ENCODE measurements around the gene UGT1A5.
"Not testable (repeated sequence)": the region's sequence is repeated elsewhere in the genome, so short reads cannot be mapped to it uniquely, and the experiment has no call there.

The UGT1A5 gene

DNA sequence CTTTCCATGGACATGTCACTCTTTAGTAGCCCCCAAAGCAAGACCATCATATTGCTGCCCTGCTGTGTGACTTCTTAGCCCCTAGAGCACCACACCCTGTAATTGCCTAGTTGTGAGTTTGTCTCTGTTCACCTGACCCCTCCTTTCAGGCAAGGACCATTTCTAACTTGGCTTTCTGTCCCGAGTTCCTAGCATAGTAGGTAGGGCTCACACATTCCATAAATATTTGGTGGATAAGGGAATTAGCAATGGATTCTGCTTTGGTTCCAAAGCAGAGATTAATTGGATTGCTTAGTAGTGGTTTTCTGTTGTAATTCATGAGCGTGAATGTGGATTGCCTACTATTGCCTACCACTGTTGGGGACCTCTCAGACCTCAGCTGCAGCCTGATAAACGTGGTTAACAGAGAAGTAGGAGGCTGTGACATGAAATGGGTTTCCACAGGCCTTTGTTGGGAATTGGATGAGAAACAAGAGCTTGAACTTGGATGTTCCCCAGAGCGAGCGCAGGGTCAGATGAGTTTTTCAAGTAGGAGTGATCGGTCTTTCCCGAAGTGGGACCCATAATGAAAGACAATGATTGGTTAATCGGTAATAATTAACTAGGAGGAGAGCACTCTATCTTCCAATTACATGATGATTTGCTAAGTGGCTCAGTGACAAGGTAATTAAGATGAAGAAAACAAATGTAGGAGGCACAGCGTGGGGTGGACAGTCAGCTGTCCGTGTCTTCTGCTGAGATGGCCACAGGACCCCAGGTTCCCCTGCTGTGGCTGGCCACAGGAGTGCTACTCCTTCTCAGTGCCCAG is 34.0 kb downstream of the UGT1A5 start:
- no peak for DNase-seq (ENCODE audit: low spot score)

DNA sequence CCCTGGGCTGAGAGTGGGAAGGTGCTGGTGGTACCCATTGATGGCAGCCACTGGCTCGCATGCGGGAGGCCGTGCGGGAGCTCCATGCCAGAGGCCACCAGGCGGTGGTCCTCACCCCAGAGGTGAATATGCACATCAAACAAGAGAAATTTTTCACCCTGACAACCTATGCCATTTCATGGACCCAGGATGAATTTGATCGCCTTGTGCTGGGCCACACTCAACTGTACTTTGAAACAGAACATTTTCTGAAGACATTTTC is 34.5 kb downstream of the UGT1A5 start:
- no peak for DNase-seq (ENCODE audit: low spot score)

DNA sequence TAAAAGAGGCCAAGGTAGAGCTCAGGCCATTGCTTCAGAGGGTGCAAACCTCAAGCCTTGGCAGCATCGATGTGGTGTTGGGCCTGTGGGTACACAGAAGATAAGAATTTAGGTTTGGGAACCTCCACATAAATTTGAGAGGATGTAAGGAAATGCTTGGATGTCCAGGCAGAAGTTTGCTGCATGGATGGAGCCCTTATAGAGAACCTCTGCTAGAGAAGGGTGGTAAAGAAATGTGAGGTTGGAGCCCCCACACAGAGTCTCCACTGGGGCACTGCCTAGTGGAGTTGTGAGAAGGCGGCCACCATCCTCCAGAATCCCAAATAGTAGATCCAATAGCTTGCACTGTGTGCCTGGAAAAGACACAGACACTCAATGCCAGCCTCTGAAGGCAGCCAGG is 38.0 kb downstream of the UGT1A5 start:
- DNase-seq (ENCODE audit: low spot score): not testable (repeated sequence)

GRCh38 chr2:233751212-233752009 is 38.7 kb downstream of the UGT1A5 start:
- DNase-seq (ENCODE audit: low spot score): not testable (repeated sequence)

DNA sequence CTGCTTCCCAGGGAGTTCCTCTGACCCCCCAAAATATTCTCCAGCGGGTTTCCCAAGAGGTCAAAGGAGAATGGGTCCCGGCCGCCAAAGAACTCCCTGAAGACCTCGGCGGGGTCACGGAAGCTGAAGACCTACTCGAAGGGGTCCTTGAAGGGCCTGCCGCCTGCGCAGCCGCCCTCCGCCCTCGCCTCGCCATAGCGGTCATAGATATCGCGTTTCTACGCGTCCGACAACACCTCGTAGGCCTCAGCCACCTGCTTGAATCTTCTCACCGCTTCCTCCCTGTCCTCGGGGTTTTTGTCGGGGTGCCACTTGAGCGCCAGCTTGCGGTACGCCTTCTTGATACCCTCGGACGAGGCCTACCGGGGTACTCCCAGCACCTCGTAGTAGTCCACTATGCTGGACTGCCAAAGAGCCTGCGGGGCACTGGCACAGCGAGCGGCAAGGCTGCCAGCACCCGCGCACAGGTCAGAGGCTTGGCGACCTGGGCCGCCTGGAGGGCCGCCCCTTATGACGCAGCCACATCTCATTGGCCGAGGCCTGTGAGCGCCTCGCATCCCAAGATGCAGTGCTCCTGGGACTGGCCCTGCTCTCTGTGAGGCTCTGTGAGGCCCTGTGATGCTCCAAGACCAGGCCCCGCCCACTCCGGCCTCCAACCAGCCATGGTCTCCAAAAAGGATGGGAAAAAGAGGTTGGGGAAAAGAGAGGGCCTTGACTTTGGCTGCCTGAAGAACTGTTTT is 42.3 kb downstream of the UGT1A5 start:
- DNase-seq (ENCODE audit: low spot score): no peak

DNA sequence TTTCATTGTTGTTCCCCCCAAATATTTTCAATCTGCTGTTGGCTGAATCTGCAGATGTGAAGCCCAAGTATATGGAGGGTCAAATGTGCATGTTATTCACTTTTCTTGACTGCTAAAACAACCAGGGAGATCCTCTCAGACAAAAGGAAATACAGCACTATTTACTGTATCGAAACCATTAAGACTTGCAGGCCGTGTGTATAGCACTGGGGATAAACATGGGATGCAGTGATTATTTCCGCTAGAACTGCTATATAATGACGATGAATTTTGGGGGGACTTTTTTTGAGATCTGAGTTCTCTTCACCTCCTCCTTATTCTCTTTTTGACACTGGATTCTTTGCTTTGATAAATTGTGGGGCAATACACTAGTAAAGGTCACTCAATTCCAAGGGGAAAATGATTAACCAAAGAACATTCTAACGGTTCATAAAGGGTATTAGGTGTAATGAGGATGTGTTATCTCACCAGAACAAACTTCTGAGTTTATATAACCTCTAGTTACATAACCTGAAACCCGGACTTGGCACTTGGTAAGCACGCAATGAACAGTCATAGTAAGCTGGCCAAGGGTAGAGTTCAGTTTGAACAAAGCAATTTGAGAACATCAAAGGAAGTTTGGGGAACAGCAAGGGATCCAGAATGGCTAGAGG is 43.8 kb downstream of the UGT1A5 start:
- DNase-seq (ENCODE audit: low spot score): no peak

- no peak for DNase-seq (ENCODE audit: low spot score)
These were observed 45.4 kb downstream of the UGT1A5 start for GRCh38 chr2:233758141-233758540.

DNA sequence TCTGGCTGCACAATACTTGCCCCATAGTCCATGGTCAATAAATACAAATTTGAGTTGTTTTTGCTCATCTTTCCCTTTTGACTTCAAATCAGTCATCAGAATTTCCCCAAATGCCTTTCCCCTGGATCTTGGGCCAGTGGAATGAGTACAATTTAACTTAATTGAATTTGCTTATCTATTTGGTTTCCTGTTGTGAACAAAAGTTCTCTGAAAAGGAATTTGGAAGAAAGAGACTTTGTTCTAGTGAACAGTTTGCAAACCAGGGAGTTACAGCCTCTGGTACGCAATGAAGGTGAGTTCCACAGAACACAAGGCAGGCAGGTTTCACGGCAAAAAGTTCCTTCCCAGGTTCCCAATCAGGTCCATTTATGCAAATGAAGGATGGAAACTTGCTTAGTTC is 46.1 kb downstream of the UGT1A5 start:
- no peak for DNase-seq (ENCODE audit: low spot score)

- DNase-seq (ENCODE audit: low spot score): no peak
These were observed 47.3 kb downstream of the UGT1A5 start, which contains the start of gene UGT1A1 for GRCh38 chr2:233760043-233760442. UGT1A1 (plus strand) TSS chr2:233760270; CDS start chr2:233760288, 18 bp downstream.

DNA sequence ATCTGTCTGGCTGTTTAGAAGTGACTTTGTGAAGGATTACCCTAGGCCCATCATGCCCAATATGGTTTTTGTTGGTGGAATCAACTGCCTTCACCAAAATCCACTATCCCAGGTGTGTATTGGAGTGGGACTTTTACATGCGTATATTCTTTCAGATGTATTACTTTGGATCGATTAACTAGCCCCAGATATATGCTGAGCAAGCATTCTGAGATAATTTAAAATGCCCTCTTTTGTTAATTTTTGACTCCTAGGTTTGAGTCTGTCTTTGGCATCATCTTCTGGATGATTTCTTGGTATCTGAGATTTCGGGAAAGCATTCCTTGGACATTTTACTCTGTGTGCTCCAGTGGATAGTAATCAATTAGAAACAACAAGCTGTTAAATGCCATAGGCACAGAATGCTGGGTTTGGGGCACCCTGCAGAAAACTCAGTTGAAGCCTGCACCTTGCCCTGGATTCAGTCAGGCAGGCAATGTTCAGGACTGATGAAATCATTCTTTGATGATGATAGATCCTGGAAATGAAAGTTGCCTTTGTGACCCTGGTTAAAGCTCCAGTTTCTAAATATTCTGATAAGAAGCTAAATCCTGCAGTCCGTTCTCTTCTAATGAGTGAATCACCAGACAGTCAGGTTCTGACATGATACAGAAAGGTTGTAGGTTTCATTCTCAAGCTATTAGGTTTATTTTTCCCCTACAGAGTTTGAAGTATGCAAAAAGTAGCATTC is 48.5 kb downstream of the UGT1A5 start:
- no peak for DNase-seq (ENCODE audit: low spot score)

DNA sequence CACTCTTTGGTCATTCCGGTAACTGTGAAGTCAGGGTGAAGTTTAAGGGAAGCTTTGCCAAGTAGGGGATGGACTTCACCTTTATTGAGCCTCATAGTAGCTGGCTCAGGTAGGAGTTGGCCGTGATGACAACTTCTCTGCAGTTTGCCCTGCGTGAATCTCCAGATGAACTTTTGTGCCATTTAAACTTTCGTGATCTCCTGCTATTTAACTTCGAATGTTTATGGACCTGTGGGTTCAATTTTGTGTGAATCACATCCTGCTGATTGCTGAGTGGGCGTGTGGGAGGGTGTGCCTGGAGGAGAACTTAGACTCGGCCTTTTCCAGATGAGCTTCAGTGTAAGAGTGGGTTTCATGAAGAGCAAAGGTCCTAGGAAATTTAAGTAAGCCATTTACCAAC is 51.6 kb downstream of the UGT1A5 start:
- DNase-seq (ENCODE audit: low spot score): no peak

DNA sequence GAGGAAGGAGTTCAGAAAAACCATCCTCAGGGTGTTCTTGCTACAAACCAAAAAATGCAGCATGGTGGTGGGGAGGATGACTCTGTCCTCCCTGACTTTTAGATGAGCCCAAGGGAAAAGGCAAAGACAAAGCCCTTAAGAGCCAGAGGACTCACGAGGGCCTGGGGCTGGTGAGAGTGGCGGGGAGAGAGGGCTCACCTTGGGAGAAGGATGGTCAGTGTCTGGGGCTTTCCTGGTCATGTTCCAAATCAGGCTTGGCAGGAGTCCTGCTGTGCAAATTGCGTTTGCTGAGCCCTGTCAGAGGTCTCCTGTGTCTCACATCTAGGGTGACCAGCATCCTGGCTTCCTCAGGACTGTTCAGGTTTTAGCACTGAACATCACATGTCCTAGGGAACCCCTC is 52.1 kb downstream of the UGT1A5 start:
- DNase-seq (ENCODE audit: low spot score): no peak

DNA sequence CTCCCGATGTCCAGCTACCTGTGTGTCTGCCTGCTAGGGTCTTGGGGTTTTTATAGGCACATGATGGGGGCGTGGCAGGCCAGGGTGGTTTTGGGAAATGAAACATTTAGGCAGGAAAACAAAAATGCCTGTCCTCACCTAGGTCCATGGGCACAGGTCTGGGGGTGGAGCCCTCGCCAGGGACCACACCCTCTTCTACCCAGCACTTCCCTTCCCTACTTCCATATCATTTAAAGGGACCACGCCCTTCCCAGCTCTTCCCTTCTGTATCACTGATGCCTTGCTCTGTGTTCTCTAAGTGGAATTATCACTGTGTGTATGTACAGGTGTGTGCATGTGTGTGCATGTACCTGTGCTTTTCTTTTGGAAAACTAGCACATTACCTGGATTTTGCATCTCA is 53.7 kb downstream of the UGT1A5 start:
- no peak for DNase-seq (ENCODE audit: low spot score)

DNA sequence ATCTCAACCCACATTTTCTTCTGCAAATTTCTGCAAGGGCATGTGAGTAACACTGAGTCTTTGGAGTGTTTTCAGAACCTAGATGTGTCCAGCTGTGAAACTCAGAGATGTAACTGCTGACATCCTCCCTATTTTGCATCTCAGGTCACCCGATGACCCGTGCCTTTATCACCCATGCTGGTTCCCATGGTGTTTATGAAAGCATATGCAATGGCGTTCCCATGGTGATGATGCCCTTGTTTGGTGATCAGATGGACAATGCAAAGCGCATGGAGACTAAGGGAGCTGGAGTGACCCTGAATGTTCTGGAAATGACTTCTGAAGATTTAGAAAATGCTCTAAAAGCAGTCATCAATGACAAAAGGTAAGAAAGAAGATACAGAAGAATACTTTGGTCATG is 55.4 kb downstream of the UGT1A5 start:
- no peak for DNase-seq (ENCODE audit: low spot score)

- DNase-seq (ENCODE audit: low spot score): no peak
These were observed 56.6 kb downstream of the UGT1A5 start for GRCh38 chr2:233769260-233769659.

DNA sequence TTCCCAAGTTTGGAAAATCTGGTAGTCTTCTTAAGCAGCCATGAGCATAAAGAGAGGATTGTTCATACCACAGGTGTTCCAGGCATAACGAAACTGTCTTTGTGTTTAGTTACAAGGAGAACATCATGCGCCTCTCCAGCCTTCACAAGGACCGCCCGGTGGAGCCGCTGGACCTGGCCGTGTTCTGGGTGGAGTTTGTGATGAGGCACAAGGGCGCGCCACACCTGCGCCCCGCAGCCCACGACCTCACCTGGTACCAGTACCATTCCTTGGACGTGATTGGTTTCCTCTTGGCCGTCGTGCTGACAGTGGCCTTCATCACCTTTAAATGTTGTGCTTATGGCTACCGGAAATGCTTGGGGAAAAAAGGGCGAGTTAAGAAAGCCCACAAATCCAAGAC is 59.4 kb downstream of the UGT1A5 start:
- DNase-seq (ENCODE audit: low spot score): no peak

DNA sequence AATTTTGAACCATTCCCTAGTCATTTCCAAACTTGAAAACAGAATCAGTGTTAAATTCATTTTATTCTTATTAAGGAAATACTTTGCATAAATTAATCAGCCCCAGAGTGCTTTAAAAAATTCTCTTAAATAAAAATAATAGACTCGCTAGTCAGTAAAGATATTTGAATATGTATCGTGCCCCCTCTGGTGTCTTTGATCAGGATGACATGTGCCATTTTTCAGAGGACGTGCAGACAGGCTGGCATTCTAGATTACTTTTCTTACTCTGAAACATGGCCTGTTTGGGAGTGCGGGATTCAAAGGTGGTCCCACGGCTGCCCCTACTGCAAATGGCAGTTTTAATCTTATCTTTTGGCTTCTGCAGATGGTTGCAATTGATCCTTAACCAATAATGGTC is 59.9 kb downstream of the UGT1A5 start:
- no peak for DNase-seq (ENCODE audit: low spot score)

DNA sequence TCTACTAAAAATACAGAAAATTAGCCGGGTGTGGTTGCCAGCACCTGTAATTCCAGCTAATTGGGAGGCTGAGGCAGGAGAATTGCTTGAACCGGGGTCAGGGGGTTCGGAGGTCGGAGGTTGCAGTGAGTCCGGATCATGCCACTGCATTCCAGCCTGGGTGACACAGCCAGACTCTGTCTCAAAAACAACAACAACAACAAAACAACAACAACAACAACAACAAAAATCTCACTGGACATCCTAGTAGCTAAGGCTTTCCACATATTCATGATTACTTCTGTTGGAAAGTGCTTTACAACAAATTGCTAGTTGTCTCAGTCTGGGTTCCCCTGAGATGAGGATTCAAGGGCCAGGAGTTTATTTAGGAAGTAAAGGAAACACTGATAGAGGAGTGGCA is 61.1 kb downstream of the UGT1A5 start:
- no peak for DNase-seq (ENCODE audit: low spot score)

- no peak for DNase-seq (ENCODE audit: low spot score)
These were observed 62.7 kb downstream of the UGT1A5 start for GRCh38 chr2:233775414-233775813.

DNA sequence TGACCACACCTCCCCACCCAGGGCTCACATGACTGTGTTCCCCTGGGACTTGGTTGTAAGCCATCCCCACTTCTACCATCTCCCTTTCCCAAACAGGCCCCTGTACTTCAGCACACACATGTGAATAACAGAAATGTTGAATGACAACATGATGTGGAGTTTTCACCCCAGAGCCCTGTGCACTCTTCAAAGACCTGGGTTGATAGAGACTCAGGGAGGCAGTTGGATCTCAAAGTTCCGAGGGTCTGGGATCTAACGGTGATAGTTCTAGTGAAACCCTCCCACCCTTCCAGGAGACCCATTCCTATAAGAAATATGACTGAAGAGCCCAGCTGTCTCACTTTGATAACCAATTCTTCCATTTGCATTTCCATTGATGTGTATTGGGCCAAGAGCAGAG is 65.3 kb downstream of the UGT1A5 start, which contains the start of gene MROH2A:
TSS of gene MROH2A (plus strand) at position 301 of the 400 bp plus-strand sequence. CDS start 1,029 bp downstream, outside the sequence.
- DNase-seq (ENCODE audit: low spot score): no peak

GRCh38 chr2:233779722-233780121 is 67.0 kb downstream of the UGT1A5 start:
- DNase-seq (ENCODE audit: low spot score): no peak

DNA sequence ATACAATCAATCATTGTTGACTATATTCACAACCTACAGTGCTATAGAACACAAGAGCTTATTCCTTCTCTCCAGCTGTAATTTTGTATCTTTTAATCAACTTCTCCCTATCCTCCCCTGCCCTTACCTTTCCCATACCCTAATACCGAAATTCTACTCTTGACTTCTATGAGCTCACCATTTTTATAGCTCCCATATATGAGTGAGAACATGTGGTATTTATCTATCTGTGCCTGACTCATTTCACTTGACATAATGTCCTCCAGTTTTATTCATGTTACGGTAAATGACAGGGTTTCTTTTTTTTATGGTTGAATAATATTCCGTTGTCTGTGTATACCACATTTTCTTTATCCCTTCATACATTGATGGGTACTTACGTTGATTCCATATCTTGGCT is 68.1 kb downstream of the UGT1A5 start:
- DNase-seq (ENCODE audit: low spot score): no peak
